Adipocyte (in vitro differentiated cells): Measurements from ENCODE around the gene ME3.
A peak's percentile ranks its signal among the peaks of the same experiment; 100 is the strongest.

Experiments
- DNase-seq: peaks from one replicate; pipeline ENCODE4 v3.0.0-alpha.2; 2015; ENCODE audit warnings: low read depth
- H3K27me3 ChIP-seq: replicated peaks from 2 replicates; pipeline ENCODE4 v1.7.0; 2013; ENCODE audit warnings: mild to moderate bottlenecking, low read length, moderate library complexity; ENCODE audit not compliant: control insufficient read depth, insufficient read depth
- H3K36me3 ChIP-seq: 2 replicates; pipeline ENCODE4 v1.7.0; 2013; ENCODE audit warnings: low read length, mild to moderate bottlenecking, moderate library complexity; ENCODE audit not compliant: control insufficient read depth, insufficient read depth, severe bottlenecking
- H3K4me1 ChIP-seq: 2 replicates; pipeline ENCODE4 v1.7.0; 2013; ENCODE audit warnings: mild to moderate bottlenecking, low read length, moderate library complexity; ENCODE audit not compliant: control insufficient read depth, insufficient read depth
- H3K4me3 ChIP-seq: 2 replicates; pipeline ENCODE4 v1.7.0; 2013; ENCODE audit warnings: mild to moderate bottlenecking, low read length, moderate library complexity
- H3K9ac ChIP-seq: 2 replicates; pipeline ENCODE4 v1.7.0; 2013; ENCODE audit warnings: mild to moderate bottlenecking, low read length, moderate library complexity
- H3K9me3 ChIP-seq: 2 replicates; pipeline ENCODE4 v1.7.0; 2013; ENCODE audit warnings: mild to moderate bottlenecking, low read length, moderate library complexity; ENCODE audit not compliant: control insufficient read depth

Gene ME3

GRCh38 chr11:86508604-86509587 is 163.5 kb downstream of the ME3 start:
- H3K4me3 ChIP-seq: peak overlapping the region; percentile 11
- H3K9ac ChIP-seq: peak overlapping the region; percentile 33
- peaks cover 3% of the 10 kb centered on the region for H3K9me3 ChIP-seq
- no peak for DNase-seq
- H3K4me1 ChIP-seq: peaks cover 38% of the 10 kb centered on the region
- H3K36me3 ChIP-seq: peaks cover 14% of the 10 kb centered on the region
- no peaks in the 10 kb centered on the region for H3K27me3 ChIP-seq

- Histone ChIP-seq H3K4me3 (no peak overlapping the region), H3K4me1 (peaks cover 38% of the 10 kb centered on the region), H3K36me3 (peaks cover 23% of the 10 kb centered on the region), H3K9me3 (peaks cover 3% of the 10 kb centered on the region), H3K9ac (no peak overlapping the region), H3K27me3 (no peaks in the 10 kb centered on the region)
- no peak for DNase-seq
Observed at GRCh38 chr11:86507249-86507845, 165.1 kb downstream of the ME3 start.

GRCh38 chr11:86506235-86506634 is 166.2 kb downstream of the ME3 start:
- Histone ChIP-seq H3K9ac (no peak overlapping the region), H3K27me3 (no peaks in the 10 kb centered on the region), H3K9me3 (no peaks in the 10 kb centered on the region), H3K36me3 (peaks cover 30% of the 10 kb centered on the region), H3K4me1 (peaks cover 32% of the 10 kb centered on the region), H3K4me3 (no peak overlapping the region)
- DNase-seq: no peak

GRCh38 chr11:86503131-86503530 is 169.3 kb downstream of the ME3 start:
- Histone ChIP-seq H3K9ac (no peak overlapping the region), H3K9me3 (no peaks in the 10 kb centered on the region), H3K27me3 (no peaks in the 10 kb centered on the region), H3K4me1 (peaks cover 1% of the 10 kb centered on the region), H3K36me3 (peaks cover 30% of the 10 kb centered on the region), H3K4me3 (no peak overlapping the region)
- no peak for DNase-seq

- Histone ChIP-seq H3K9me3 (no peaks in the 10 kb centered on the region), H3K4me3 (no peak overlapping the region), H3K4me1 (peaks cover 8% of the 10 kb centered on the region), H3K36me3 (peaks cover 28% of the 10 kb centered on the region), H3K27me3 (no peaks in the 10 kb centered on the region), H3K9ac (no peak overlapping the region)
- DNase-seq: no peak
Observed at GRCh38 chr11:86502137-86502642, 170.2 kb downstream of the ME3 start.

GRCh38 chr11:86500500-86501140 is 171.8 kb downstream of the ME3 start:
- no peak overlapping the region for H3K4me3 ChIP-seq
- H3K9me3 ChIP-seq: no peaks in the 10 kb centered on the region
- H3K9ac ChIP-seq: no peak overlapping the region
- peaks cover 21% of the 10 kb centered on the region for H3K36me3 ChIP-seq
- H3K27me3 ChIP-seq: no peaks in the 10 kb centered on the region
- no peak for DNase-seq
- peaks cover 13% of the 10 kb centered on the region for H3K4me1 ChIP-seq

- Histone ChIP-seq H3K36me3 (peaks cover 23% of the 10 kb centered on the region), H3K9ac (no peak overlapping the region), H3K4me1 (peaks cover 17% of the 10 kb centered on the region), H3K27me3 (no peaks in the 10 kb centered on the region), H3K9me3 (no peaks in the 10 kb centered on the region), H3K4me3 (no peak overlapping the region)
- no peak for DNase-seq
Observed at GRCh38 chr11:86499723-86500129, 172.7 kb downstream of the ME3 start.

GRCh38 chr11:86497836-86498235 is 174.6 kb downstream of the ME3 start:
- Histone ChIP-seq H3K9me3 (no peaks in the 10 kb centered on the region), H3K36me3 (peaks cover 28% of the 10 kb centered on the region), H3K27me3 (no peaks in the 10 kb centered on the region), H3K4me3 (no peak overlapping the region), H3K4me1 (peaks cover 17% of the 10 kb centered on the region), H3K9ac (no peak overlapping the region)
- no peak for DNase-seq

- DNase-seq: peak; percentile 41
- no peaks in the 10 kb centered on the region for H3K27me3 ChIP-seq
Observed at GRCh38 chr11:86497310-86497709, 175.1 kb downstream of the ME3 start.

GRCh38 chr11:86495351-86495750 is 177.1 kb downstream of the ME3 start:
- H3K9me3 ChIP-seq: no peaks in the 10 kb centered on the region
- DNase-seq: no peak
- no peak overlapping the region for H3K9ac ChIP-seq
- H3K36me3 ChIP-seq: peaks cover 17% of the 10 kb centered on the region
- H3K4me3 ChIP-seq: no peak overlapping the region
- no peaks in the 10 kb centered on the region for H3K27me3 ChIP-seq
- H3K4me1 ChIP-seq: peaks cover 17% of the 10 kb centered on the region

More at GRCh38 chr11:86497310-86497709, 175.1 kb downstream of the ME3 start:
- Histone ChIP-seq H3K4me3 (no peak overlapping the region), H3K9me3 (no peaks in the 10 kb centered on the region), H3K36me3 (peaks cover 23% of the 10 kb centered on the region), H3K4me1 (peaks cover 17% of the 10 kb centered on the region), H3K9ac (no peak overlapping the region)
